RPMI7951 (cell line): Measurements from ENCODE around the gene CACFD1. TPM values are rescaled to one million over a fixed set of nuclear protein-coding genes. Genes with fewer than 3 reads are reported as not detected.

Experiments
- DNase-seq: peaks from one replicate; pipeline ENCODE4 v3.0.0-alpha.2; 2012; ENCODE audit warnings: low read depth
- total RNA-seq: library from RNA; depleted of rRNA; stranded (reverse); fragments of >200 nt; shearing (Covaris generic); gene quantifications from 2 replicates; pipeline ENCODE4 v1.2.3, GENCODE V29; 2014

Gene CACFD1
- total RNA-seq, 1 experiment from 2014 or later: 2.4 TPM

DNA sequence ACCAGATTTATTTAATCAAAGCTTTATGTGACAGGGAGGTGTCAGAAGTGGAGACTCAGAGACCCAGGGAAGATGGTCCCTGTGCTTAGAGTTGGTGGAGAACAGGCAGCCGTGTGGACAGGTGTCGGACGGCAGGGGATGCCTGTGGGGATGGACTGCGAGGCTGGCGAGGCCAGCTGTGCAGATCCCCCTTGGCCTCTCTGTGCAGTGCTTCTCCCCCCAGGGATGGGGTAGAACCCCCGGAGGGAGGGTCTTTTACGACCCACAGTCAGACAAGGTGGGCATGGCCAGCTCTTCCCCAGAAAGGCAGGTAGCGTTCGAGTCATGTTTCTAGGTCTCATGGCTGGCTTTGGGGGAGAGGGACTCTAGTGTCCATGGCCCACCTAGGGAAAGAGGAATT is 23.8 kb downstream of the CACFD1 start:
- DNase-seq: no peak

DNA sequence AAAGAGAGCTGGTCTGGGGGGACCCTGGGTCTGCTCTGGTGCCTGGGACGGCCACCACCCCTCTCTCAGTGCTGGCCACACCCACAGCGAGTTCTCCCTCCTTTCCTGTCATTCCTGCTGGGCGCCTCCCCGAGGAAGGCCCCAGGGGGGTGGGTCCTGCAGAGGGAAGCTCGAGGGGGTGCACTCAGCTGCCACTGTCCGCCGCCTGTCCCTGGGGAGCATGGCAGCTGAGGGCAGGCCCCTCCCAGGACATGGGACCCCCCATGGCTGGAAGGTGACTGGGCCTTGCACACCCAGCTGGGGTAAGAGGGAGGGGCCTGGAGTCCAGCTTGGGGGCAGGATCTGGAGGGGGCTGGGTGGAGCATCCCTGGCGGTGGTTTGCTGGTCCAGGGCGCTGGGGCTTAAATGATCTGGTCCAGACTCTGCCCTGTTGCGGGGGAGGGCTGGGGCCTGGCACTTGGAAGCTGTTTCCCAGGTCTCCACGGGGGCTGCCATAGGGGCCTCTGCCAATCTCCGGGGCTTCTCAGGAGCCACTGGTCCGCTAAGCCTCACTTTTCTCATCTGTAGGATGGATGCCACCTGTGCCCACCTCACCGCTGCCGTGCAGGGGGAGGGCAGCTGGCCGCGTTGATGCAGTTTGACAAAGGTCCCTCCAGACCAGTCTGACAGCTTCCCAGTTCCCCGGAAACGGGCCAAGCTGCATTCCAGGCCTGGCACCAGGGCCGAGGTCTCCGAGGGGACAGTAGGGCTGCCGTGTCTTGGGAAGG is 25.1 kb downstream of the CACFD1 start:
- DNase-seq: peak; percentile 42

DNA sequence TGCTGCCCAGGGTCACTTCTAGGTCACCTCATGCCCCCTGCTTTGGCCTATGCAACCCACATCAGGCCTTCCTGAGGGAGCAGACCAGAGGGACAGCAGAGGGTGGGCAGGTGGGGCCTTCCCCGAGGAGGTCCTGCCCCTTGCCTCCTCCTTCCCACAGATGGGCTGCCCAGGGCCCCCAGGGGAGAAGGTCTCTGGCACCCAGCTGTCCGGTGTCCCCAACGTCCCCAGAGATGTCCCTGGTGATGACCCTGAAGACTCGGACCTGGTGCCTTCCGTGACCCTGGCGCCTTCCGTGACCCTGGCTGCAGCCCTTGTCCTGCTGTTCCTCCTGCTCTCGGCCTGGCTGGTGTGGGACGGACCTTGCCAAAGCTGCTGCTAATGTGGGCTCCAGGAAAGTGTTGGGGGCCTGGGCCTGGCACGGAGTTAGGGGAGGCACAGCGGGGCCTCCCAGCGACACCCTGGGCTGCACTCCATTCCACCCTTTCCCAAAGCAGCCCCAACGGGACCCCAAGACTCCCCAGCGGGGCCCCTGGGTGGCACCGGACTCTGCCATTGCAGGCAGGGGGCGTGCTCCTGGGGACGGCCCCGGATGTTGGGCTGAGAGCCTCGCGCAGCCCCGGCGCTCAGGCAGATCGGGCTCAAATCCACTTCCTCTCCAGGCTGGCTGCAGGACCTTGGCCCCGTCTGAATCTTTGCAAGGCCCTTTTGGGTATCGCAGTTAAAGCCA is 25.9 kb downstream of the CACFD1 start:
- no peak for DNase-seq

DNA sequence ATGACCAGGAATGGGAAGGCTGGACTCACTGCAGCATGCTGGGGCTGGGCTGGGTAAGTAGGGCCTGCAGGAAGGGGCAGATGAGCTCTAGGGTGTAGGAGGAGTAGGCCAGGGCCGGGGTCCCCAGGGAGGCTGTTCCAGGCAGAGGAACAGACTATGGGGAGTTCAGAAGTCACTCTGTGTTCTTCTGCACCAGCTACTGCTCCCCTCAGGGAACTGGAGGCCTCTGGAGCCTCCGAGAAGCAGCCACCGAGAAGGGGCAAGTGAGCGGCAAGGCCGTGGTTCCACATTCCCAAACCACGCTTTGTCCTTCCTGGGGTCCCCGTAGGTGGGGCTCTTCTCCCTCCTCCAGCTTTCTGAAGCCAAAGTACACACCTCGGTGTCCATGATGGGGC is 27.6 kb downstream of the CACFD1 start:
- no peak for DNase-seq

DNA sequence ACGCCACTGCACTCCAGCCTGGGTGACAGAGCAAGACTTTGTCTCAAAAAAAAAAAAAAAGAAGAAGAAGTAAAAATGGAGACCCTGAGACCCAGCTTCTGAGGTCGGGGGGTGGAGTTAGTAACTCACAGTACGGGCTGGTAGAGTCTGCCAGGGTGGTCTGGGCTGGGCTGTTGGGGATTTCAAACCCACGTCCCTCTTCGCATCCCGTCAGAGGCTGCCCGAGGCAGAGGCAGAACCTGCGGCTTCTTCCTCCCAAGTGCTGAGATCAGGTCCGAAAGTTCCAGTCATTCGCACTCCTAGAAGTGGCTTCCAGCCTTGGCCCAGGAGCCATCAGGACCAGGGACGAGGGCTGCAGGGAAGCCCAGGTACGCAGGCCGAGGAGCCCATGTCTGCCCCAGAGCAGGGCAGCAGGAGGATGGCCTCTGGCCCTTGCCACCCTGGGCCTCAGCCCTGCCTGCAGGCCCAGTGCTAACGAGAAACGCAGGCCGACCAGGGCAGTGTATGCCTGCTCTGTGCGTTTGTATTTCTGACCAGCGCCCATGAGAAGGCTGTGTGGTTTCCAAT is 29.0 kb downstream of the CACFD1 start:
- no peak for DNase-seq

DNA sequence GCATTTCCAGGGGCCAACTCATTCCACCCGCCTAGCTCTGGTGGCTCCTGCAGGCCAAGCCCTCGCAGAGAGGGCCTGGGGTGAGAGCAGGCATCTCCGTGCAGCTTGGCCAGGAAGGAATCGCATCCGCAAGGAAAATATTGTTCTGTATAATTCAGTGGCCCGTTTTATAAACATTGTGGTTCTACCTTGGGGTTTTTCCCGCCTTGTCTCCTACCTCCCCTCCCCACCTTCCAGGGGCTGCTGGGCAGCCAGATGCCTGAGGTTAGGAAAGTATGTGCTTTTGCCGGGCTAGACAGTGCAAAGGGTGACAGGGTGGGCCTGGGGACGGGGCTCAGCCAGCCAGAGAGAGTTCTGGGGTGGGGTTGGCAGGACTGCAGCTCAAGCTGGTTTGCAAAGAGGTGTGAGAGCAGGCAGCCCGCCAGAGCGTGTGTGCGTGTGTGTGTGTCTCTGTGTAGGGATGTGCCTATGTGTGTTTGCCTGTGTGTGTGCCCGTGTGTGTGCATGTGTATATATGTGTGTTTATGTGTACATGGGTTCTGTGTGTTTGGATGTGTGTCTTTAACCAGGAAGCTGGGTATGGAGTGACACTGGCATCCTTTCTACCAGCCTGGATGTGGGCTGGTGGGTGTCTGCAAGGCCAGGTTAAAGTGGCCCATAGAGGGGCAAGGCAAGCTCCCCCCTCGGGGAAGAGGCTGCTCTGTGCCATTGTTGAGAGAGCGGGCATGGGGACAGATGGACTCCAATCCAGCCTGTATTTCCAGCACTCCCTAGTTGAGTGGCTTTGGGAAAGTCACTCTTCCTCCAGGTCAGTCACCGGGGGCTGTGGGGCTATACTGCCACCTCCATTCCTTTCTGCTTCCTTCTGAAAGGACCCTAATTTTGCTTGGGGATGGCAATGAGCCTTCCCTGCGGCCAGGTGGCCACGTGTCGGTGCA is 29.7 kb downstream of the CACFD1 start:
- peak; percentile 67 for DNase-seq

DNA sequence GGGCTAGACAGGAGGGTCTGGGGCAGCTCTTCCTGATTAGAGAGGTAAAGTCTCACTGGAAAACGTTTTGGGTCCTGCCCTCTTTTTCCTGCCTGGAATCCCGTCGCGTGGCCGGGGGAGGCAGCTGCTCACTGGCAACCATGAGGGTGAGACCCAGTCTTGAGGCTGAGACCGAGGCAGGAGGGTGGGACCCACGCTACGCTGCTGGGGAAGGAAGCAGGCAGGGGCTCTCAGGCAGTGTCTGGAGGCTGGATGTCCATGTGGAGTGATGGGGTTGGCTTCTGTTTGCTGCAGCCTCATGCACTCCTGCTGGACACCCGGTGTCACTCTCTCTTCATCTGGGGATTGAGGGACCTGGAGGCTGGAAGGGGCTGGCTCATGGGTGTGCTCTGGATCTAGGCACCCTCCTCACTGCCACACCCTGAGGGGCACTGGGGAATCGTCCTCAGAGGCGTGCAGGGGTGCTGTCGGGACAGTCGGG is 30.5 kb downstream of the CACFD1 start:
- peak; percentile 40 for DNase-seq

DNA sequence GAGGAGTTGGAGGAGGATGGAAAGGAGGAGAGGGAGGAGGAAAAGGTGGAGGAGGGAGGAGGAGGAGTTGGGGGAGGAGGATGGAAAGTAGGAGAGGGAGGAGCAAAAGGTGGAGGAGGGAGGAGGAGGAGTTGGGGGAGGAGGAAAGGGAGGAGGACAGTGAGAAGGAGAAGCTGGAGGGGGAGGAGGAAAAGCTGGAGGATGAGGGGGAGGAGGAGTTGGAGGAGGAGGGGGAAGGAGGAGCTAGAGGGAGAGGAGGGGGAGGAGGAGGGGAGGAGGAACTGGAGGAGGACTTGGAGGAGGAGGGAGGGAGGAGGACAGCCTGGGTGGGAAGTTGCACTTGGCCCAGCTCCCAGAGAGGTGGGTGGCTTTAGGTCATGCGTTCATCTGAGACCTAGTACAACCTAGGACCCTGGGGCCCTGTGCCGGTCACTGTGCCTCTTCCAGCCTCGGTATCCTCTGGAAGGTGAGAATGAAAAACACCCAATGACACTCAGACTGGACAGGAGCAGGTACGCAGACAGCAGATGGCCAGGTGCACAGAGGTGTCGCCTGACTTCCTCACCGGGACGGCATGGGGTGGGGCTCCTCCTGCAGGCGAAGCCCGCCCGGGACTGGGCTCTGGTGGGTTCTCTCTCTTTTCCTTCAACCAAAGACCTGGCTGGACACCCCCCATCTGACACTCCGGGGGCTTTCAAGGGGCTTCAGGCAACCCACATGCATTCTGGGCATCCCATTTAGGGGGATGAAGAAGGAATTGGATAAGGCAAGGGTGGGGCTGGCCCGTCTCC is 31.3 kb downstream of the CACFD1 start:
- DNase-seq: peak; percentile 66

DNA sequence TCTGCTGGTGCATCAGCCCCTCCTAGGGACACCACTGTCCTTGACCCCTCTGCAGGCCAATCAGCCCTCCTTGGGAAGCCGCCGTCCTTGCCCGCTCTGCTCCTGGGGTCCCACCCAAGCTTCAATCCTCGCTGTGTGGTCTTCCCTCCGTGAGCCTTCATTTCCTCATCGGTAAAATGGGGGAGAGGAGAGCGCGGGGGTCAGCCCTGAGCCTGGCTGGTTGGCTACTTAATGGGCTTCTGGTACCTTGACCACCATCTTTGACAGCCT is 31.8 kb downstream of the CACFD1 start:
- no peak for DNase-seq

DNA sequence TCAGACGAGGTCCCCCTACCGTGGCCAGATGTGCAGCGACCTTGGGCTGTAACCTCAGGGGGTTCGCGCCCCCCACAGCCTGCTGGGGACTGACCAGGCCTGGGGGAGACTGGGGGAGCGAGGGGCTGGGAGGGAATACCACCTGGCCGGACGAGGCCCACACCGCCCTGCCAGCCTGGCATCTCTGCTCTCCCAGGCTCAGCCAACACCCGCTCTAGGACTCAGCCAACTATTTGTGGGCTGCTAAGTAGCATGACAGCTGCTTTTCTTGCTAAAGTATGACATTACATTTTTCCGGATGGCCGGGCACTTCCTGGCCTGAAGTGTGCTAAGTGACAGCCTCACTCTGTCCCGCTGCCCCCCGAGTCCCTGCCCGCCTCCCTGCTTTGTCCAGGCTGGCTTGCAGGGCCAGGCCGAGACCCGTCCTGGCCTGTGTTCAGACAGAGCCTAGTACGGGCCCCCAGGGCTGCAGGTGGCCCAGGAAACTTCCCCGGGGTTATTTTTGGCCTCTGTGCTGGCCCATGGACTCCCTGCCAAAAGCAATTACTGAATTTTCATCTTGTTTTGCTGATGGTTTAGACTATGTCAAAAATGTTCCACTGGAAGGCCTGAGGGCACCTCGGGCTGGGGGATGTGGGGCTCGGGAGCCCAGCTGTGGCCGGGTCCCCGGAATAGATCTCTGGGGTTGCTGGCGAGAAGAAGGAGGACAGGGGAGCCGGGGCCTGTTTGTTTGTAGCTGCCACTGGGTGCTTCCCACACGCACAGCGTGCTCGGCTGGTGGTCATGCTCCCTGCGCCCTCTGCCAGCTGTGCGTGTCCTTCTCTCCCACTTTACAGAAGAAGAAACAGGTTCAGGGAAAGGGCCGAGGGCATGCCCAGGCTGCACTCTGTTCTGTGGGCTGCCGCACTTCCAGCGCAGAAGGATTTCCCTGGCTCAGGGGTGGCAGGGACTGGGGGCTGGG is 32.6 kb downstream of the CACFD1 start:
- peak; percentile 92 for DNase-seq

DNA sequence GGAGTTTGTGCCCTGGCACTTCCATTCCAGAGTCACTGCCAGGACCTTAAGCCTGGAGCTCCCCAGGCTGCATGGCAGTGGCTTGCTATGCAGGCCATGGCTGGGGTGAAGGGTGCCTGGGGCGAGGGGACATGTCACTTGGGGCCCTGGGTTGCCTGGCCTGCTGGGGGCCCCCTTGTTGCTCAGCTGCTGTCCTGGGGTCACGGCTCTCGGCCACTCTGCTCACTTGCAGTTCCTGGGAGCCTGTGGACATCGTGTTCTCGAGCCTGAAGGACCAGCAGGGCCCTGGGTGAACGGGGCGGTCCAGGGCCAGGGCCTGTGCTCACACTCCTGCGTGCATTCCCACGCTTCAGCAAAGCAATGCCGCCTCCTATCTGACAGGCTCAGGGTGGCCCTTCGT is 33.6 kb downstream of the CACFD1 start:
- DNase-seq: no peak

DNA sequence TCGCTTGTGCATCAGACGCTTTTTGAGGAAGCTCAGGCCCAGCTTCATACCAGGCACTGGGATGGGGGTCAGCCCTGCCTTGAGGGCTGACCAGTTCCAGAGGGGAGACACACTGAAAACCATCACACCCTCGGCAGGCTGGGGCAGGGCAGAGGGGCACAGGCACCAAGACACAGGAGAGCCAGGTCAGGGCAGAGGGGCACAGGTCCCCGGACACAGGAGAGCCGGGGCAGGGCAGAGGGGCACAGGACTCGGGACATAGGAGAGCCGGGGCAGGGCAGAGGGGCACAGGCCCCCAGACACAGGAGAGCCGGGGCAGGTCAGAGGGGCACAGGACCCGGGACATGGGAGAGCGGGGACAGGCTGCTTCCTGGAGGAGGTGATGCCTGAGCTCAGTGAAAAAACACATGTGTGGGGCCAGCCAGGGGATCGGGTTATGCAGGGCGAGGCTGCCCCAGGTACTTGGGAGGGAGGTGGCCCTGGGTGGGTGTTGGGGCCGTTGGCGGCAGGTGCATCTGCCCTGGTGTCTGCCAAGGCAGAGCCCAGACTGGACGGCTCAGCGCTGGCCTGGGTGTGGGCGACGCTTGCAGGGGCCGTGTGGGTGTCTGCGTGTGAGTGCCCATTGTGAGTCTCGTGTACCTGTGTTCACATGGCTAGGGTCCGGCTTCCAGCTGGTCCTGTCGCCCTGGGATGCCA is 34.2 kb downstream of the CACFD1 start:
- no peak for DNase-seq

DNA sequence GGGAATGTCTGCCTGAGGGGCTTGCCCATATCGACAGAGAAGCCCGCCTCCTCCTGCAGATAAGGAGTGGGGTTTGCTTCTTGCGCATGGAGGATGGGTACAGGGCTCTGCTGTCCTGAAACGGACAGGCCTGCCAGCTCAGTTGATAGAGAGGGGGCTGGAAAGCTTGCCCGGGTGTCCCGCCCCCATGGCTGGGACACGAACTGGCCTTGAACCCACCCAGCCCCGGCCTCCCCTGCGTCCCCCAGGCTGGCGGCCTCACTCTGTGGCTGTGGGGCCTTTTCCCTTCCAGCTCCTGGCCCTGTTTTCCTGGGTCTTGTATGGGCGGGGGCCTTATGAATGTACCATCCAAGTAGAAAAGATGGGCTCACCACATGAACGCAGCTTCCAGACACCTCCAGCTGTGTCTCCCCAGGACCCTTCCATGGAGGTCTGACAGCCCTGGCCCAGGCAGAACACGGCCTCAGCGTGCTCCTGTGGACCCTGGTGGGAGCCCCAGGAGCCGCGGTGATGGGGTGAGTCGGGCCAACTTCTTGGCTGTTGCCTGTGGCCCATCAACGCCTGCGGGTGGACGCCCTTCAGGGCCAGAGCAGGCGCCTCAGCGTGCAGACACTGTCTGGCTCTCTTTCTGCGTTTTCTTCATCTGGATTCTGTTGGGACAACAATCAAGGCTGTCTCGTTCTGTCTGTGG is 35.0 kb downstream of the CACFD1 start:
- no peak for DNase-seq

DNA sequence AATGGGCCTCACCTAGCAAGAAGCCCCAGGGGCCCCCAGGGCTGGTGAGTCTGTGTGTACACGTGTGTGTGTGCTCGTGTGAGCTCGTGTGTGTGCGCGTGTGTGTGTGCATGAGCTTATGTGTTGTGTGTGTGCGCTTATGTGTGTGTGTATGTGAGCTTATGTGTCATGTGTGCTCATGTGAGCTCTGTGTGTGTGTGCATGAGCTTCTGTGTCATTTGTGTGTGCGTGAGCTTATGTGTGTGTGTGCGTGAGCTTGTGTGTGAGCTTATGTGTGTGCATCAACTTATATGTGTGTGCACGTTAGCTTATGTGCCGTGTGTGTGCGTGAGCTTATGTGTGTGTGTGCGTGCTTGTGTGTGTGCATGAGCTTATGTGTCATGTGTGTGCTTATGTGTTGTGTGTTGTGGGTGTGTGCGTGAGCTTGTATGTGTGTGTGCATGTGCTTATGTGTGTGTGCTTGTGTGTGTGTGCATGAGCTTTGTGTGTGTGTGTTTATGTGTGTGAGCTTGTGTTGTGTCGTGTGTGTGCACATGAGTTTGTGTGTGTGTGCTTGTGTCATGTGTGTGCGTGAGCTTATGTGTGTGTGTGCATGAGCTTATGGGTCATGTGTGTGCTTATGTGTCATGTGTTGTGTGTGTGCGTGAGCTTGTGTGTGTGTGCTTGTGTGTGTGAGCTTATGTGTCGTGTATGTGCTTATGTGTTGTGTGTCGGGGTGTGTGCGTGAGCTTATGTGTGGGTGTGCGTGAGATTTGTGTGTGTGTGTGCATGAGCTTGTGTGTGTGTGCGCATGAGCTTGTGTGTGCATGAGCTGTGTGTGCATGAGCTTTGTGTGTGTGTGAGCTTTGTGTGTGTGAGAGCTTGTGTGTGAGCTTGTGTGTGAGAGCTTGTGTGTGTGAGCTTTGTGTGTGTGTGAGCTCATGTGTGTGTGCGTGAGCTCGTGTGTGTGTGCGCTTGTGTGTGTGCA is 35.8 kb downstream of the CACFD1 start:
- no peak for DNase-seq

DNA sequence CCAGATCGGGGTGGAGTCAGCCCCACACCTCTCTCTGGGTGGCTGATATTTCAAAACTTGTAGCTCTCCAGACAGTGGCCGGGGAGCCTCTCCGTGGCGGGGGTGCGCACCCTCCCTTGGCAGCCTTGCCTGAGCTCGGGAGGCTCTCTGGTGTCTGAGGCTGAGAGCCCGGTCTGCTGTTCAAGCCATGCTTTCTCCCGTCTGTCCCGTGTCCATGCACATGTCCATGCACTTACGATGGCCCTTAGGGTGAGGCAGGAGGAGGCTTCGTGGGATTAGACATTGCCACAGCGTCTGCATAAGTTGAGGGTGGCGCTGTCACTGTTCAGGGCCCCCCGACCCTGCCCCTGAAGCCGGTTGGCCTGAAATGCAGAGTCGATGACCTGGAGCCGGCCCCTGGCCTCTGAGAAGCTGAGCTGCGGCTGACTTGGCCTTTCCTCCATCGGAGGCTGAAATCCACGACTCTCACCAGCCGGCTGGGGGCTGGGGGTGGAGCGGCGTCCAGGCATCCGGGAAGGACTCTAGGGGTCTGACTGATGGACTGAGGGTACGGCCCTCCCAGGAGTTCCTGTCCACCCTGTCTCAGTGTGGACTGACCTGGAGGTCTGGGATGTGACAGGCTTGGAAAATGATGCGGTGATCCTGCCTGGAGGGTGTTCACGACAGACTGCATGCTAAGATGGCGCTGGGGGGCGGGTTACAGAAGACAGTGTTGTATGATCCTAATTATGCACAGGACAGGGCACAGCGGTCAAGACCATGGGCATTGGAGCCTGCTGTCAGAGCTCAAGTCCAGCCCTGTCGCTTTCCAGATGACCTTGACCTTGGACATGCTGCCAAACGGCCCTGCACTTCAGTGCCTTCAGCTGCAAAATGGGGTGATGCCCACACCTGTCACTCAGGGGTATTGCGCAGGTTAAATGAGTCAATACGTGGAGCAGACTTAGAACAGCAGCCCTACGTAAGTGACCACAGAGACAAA is 37.4 kb downstream of the CACFD1 start:
- DNase-seq: no peak

DNA sequence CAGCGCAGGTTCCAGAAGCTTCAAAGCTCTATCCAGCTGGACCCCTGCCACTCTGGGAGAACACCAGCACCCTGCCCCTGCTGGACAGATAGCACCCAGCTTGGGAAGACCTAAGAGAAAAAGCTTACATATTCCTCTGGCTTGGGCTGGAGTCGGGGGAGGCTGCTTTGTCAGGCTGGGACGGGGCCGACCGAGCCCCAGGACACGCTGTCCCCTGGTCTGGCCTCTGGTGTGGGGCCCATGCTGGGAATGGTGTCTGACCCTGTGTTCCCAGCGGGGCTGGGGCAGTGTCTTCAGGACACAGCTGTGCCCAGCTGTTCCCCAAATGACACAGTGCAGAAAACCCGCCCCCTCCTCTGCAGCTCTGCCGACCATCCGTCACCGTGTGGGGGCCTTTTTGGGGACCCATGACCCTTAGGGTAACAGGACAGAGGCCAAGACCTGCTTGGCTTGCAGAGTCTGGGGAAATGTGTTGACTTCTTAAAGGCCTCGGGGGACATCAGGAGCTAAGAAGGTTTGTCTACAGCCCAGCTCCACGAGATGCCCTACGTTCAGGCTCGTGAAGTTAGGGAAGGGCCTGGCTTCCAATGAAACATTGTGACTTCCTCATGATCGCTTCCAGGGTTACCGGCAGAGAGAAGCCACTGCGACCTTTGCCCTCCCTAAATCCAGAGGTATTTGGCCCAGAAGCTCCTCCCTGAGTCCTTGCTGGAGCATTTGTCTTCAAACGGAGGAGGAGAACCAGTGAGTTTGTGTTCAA is 39.5 kb downstream of the CACFD1 start:
- no peak for DNase-seq
